A549 (cell line): ENCODE results near the gene PRSS8.
"Not testable (repeated sequence)": the region's sequence is repeated elsewhere in the genome, so short reads cannot be mapped to it uniquely, and the experiment has no call there.

Experiments
- CHD2 ChIP-seq: fragments of 150-350 bp; IDR thresholded peaks from 2 replicates; pipeline ENCODE4 v1.6.1; 2014; ENCODE audit warnings: low read length; ENCODE audit not compliant: partially characterized antibody
- CTCF ChIP-seq: fragments of >200 bp; sonication (Bioruptor Twin); formaldehyde crosslinking; IDR thresholded peaks from 3 replicates; pipeline ENCODE4 v1.5.1; 2016
- EP300 ChIP-seq, 2 experiments: fragments of >200 bp; sonication (Bioruptor Twin); formaldehyde crosslinking; IDR thresholded peaks; 2 replicates in 1 of 2; 3 replicates in 1 of 2; pipeline ENCODE4 v1.6.1; 2016 to 2017
- USF2 ChIP-seq: fragments of 450-650 bp; IDR thresholded peaks from 2 replicates; pipeline ENCODE4 v1.6.1; 2014; ENCODE audit warnings: antibody characterized with exemption
- ZNF302 ChIP-seq: fragments of 250-450 bp; sonication (Bioruptor Pico); IDR thresholded peaks from 2 replicates; pipeline ENCODE4 v1.9.0; 2021; ENCODE audit warnings: inconsistent platforms, mild to moderate bottlenecking, moderate library complexity

- not testable (repeated sequence) for TF ChIP-seq CTCF; EP300 (IDR thresholded peaks at IDR 0.05); CHD2; USF2; ZNF302 (CRISPR knock-in tag)
Measured at GRCh38 chr16:31150976-31151375, 15.4 kb upstream of the PRSS8 start.
